K562 (cell line): ENCODE data around the gene GTPBP1. TPM values are rescaled to one million over a fixed set of nuclear protein-coding genes. Genes with fewer than 3 reads are reported as not detected.
A peak's percentile ranks its signal among the peaks of the same experiment; 100 is the strongest.

Experiments used
- ARID1B ChIP-seq: fragments of 450-650 bp; IDR thresholded peaks from 2 replicates; pipeline ENCODE4 v1.6.1; 2016; ENCODE audit warnings: antibody characterized with exemption, mild to moderate bottlenecking, inconsistent platforms
- ASH1L ChIP-seq: fragments of 450-650 bp; IDR thresholded peaks from 2 replicates; pipeline ENCODE4 v1.6.1; 2018; ENCODE audit warnings: borderline replicate concordance, mild to moderate bottlenecking, low read depth; ENCODE audit not compliant: partially characterized antibody
- CHCHD3 ChIP-seq: fragments of 250-450 bp; sonication (Bioruptor Pico); IDR thresholded peaks from 2 replicates; pipeline ENCODE4 v2.1.2; 2022; ENCODE audit warnings: mild to moderate bottlenecking
- CXXC5 ChIP-seq: fragments of 250-450 bp; sonication (Bioruptor Pico); IDR thresholded peaks from 2 replicates; pipeline ENCODE4 v1.8.0; 2022; ENCODE audit warnings: inconsistent platforms, mild to moderate bottlenecking, moderate library complexity
- FOXP4 ChIP-seq: sonication (generic); formaldehyde crosslinking; IDR thresholded peaks from 2 replicates; pipeline ENCODE4 v1.8.0; 2022; ENCODE audit warnings: mild to moderate bottlenecking, missing genetic modification reagents, borderline replicate concordance
- MLLT1 ChIP-seq, 2 experiments: fragments of 450-650 bp; IDR thresholded peaks; 2 replicates each; pipeline ENCODE4 v1.6.1; 2016
- TAL1 ChIP-seq: fragments of 450-650 bp; IDR thresholded peaks from 2 replicates; pipeline ENCODE4 v1.6.1; 2016; ENCODE audit warnings: mild to moderate bottlenecking
- TCF3 ChIP-seq: sonication (generic); formaldehyde crosslinking; IDR thresholded peaks from 2 replicates; pipeline ENCODE4 v1.4.0; 2020; ENCODE audit warnings: mild to moderate bottlenecking, missing genetic modification reagents
- TEAD4 ChIP-seq, 2 experiments: sonication (generic) in 1 of 2; formaldehyde crosslinking in 1 of 2; IDR thresholded peaks; 2 replicates each; pipeline versions ENCODE4 v1.6.1 to v1.8.0; 2012 to 2022; ENCODE audit warnings: borderline replicate concordance in 1 of 2, inconsistent platforms in 1 of 2, low read length in 1 of 2, mild to moderate bottlenecking in 1 of 2, missing genetic modification reagents in 1 of 2
- TSC22D4 ChIP-seq: fragments of 450-650 bp; IDR thresholded peaks from 2 replicates; pipeline ENCODE4 v1.6.1; 2016; ENCODE audit warnings: missing genetic modification characterization, missing biosample characterization, control low read depth
- YBX1 ChIP-seq: fragments of 450-650 bp; IDR thresholded peaks from 2 replicates; pipeline ENCODE4 v1.7.1; 2016; ENCODE audit warnings: mild to moderate bottlenecking
- YY1 ChIP-seq, 3 experiments: IDR thresholded peaks; 2 replicates each; pipeline ENCODE4 v1.6.1; 2011; ENCODE audit warnings: low read length in 2 of 3, mild to moderate bottlenecking in 2 of 3, moderate library complexity in 2 of 3, borderline replicate concordance in 1 of 3, control low read depth in 1 of 3, low read depth in 1 of 3; ENCODE audit not compliant: insufficient read depth in 3 of 3, insufficient replicate concordance in 2 of 3, control insufficient read depth in 1 of 3, insufficient read length in 1 of 3; ENCODE audit errors: extremely low read depth in 1 of 3
- ZNF407 ChIP-seq: fragments of 450-650 bp; IDR thresholded peaks from 2 replicates; pipeline ENCODE4 v1.6.1; 2016; ENCODE audit warnings: low read depth
- ZNF586 ChIP-seq: fragments of 450-650 bp; formaldehyde crosslinking; conservative IDR thresholded peaks from 2 replicates; pipeline ENCODE4 v1.4.0; 2020; ENCODE audit warnings: mild to moderate bottlenecking, moderate library complexity
- polyA plus RNA-seq, 8 experiments: library from polyadenylated mRNA; depleted of rRNA in 4 of 8; stranded (reverse) in 5 of 8; unstranded in 3 of 8; fragments of >200 nt; fragmentation: Nextera tagmentation in 2 of 8; fragmentation: Illumina TruSeq in 1 of 8; extraction: Ambion mirVana in 2 of 8; extraction: Trizol in 1 of 8; gene quantifications; 2 replicates each; pipeline versions ENCODE4 v1.2.1 to v1.2.3, GENCODE V29; 2011 to 2014; ENCODE audit warnings: inconsistent platforms in 1 of 8, missing spikeins in 1 of 8
- total RNA-seq, 7 experiments: library from RNA; depleted of rRNA in 6 of 7; stranded (reverse); fragments of >200 nt in 6 of 7; fragmentation: Illumina TruSeq in 2 of 7; extraction: Trizol in 2 of 7; gene quantifications; 2 replicates each; pipeline versions ENCODE4 v1.2.1 to v1.2.3, GENCODE V29; 2011 to 2021; ENCODE audit warnings: low replicate concordance in 1 of 7

GTPBP1 gene
- total and polyA plus RNA-seq, 9 of the 15 experiments (the other 6 are each of a cell fraction or from before 2014, with no cell fraction given): 0.83 to 53.2 (median 23.3) TPM

GRCh38 chr22:38710351-38710750 is 4.6 kb downstream of the GTPBP1 start (continued):
- TF ChIP-seq MLLT1 (IDR thresholded peaks at IDR 0.05) (no peak), ARID1B (peak; percentile 59), TEAD4 (IDR thresholded peaks at IDR 0.05; ENCODE audit: low read length) (peak; percentile 59; the same call in 1 of the 2 replicates), TEAD4 (CRISPR knock-in tag; IDR thresholded peaks at IDR 0.05; ENCODE audit: borderline replicate concordance) (no peak), CXXC5 (CRISPR knock-in tag) (0 out of 2 replicates have a peak, but pooled peaks have one; percentile 11), ZNF407 (no peak), ZNF586 (no peak), TCF3 (CRISPR knock-in tag) (peak; percentile 67), YY1 (IDR thresholded peaks at IDR 0.05; ENCODE audit: borderline replicate concordance in 1 of 3, control insufficient read depth in 1 of 3, extremely low read depth in 1 of 3, insufficient read depth in 3 of 3, insufficient read length in 1 of 3, insufficient replicate concordance in 2 of 3, low read depth in 1 of 3, low read length in 2 of 3) (no peak), TAL1 (peak; percentile 53; the same call in 1 of the 2 replicates), YBX1 (no peak), FOXP4 (CRISPR knock-in tag) (no peak), CHCHD3 (CRISPR knock-in tag) (no peak), ASH1L (no peak), TSC22D4 (tag) (no peak)
